BE2C (cell line): Measurements from ENCODE around the gene IFT80.

Experiments
- DNase-seq: peaks from one replicate; pipeline ENCODE4 v3.0.0-alpha.2; 2020
- H3K27me3 ChIP-seq: fragments of 250-450 bp; sonication (Bioruptor Pico); 2 replicates; pipeline ENCODE4 v1.5.1; 2020; ENCODE audit warnings: mild to moderate bottlenecking
- H3K36me3 ChIP-seq: fragments of 250-450 bp; sonication (Bioruptor Pico); 2 replicates; pipeline ENCODE4 v1.5.1; 2020; ENCODE audit warnings: mild to moderate bottlenecking
- H3K4me1 ChIP-seq: fragments of 250-450 bp; sonication (Bioruptor Pico); 2 replicates; pipeline ENCODE4 v1.5.1; 2020
- H3K4me3 ChIP-seq: 2 replicates; pipeline ENCODE4 v1.5.1; 2011; ENCODE audit warnings: low read depth, low read length
- H3K9me3 ChIP-seq: fragments of 250-450 bp; sonication (Bioruptor Pico); 2 replicates; pipeline ENCODE4 v1.5.1; 2020
- TF ChIP-seq, protein P1 (sequence below): IDR thresholded peaks from 2 replicates; pipeline ENCODE4 v1.5.1; 2012; ENCODE audit warnings: mild to moderate bottlenecking, low read depth, low read length

The IFT80 gene

GRCh38 chr3:160210341-160210740 lies 188.7 kb downstream of the IFT80 start:
- H3K9me3 ChIP-seq, result no peaks in the 10 kb centered on the region
- H3K27me3 ChIP-seq, result no peaks in the 10 kb centered on the region
- no peaks in the 10 kb centered on the region for H3K4me1 ChIP-seq
- TF ChIP-seq, protein P1, sequence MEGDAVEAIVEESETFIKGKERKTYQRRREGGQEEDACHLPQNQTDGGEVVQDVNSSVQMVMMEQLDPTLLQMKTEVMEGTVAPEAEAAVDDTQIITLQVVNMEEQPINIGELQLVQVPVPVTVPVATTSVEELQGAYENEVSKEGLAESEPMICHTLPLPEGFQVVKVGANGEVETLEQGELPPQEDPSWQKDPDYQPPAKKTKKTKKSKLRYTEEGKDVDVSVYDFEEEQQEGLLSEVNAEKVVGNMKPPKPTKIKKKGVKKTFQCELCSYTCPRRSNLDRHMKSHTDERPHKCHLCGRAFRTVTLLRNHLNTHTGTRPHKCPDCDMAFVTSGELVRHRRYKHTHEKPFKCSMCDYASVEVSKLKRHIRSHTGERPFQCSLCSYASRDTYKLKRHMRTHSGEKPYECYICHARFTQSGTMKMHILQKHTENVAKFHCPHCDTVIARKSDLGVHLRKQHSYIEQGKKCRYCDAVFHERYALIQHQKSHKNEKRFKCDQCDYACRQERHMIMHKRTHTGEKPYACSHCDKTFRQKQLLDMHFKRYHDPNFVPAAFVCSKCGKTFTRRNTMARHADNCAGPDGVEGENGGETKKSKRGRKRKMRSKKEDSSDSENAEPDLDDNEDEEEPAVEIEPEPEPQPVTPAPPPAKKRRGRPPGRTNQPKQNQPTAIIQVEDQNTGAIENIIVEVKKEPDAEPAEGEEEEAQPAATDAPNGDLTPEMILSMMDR, result no peak
- no peaks in the 10 kb centered on the region for H3K36me3 ChIP-seq
- no peak overlapping the region for H3K4me3 ChIP-seq
- no peak for DNase-seq
